Dermis lymphatic vessel endothelial cell (primary cell): ENCODE results near the gene RAB12. TPM values are rescaled to one million over a fixed set of nuclear protein-coding genes. Genes with fewer than 3 reads are reported as not detected.

ENCODE experiments used
- total RNA-seq: library from RNA; depleted of rRNA; stranded (reverse); fragments of >200 nt; gene quantifications from 2 replicates; pipeline ENCODE4 v1.2.1, GENCODE V29; 2014

Gene RAB12
- total RNA-seq, result 48.4 and 51.4 TPM in 2 replicates

GRCh38 chr18:8608795-8609658, at the start of gene RAB12:
RAB12 (plus strand) TSS chr18:8609437; CDS start chr18:8609440, 3 bp downstream.

Other genes with a start within 250 kb of the RAB12 start
- 4.6 and 13.4 TPM in 2 replicates for gene MTCL1, start 96.1 kb downstream of the RAB12 start, total RNA-seq